HG03558 (cell line): ENCODE data around the gene UQCC3.
"Not testable (repeated sequence)": the region's sequence is repeated elsewhere in the genome, so short reads cannot be mapped to it uniquely, and the experiment has no call there.

Source experiments
- ATAC-seq: cut with Tn5 transposase; IDR thresholded peaks from one replicate; pipeline ENCODE4 v1.9.1; 2021; ENCODE audit warnings: moderate number of reproducible peaks; ENCODE audit not compliant: unreplicated experiment; ENCODE audit errors: extremely low read depth

The UQCC3 gene

GRCh38 chr11:62671608-62672389 is at the start of gene UQCC3, which contains the start of gene LBHD1:
Gene UQCC3 (plus strand): TSS chr11:62671673. CDS start chr11:62671746, 73 bp downstream.
Gene LBHD1 (minus strand): TSS chr11:62672267. CDS start chr11:62670031, 2,236 bp downstream.
- no peak for ATAC-seq

GRCh38 chr11:62622476-62623089 is 48.9 kb upstream of the UQCC3 start:
- ATAC-seq, result no peak

GRCh38 chr11:62627713-62628112 is 43.8 kb upstream of the UQCC3 start:
- no peak for ATAC-seq

GRCh38 chr11:62632492-62632891 is 39.0 kb upstream of the UQCC3 start:
- no peak for ATAC-seq

- no peak for ATAC-seq
These were observed 27.3 kb upstream of the UQCC3 start for GRCh38 chr11:62644220-62644619.

GRCh38 chr11:62645671-62645945 is 25.9 kb upstream of the UQCC3 start:
- no peak for ATAC-seq

GRCh38 chr11:62645946-62646824 is 25.3 kb upstream of the UQCC3 start, which contains the start of gene GANAB:
Gene GANAB (minus strand): TSS chr11:62646613. CDS start chr11:62646599, 14 bp downstream.
- ATAC-seq, result peak; percentile 84

- ATAC-seq, result no peak
These were observed 24.5 kb upstream of the UQCC3 start for GRCh38 chr11:62646825-62647608.

- ATAC-seq, result no peak
These were observed 23.9 kb upstream of the UQCC3 start for GRCh38 chr11:62647609-62648005.

GRCh38 chr11:62648185-62648966 is 23.1 kb upstream of the UQCC3 start:
- no peak for ATAC-seq

GRCh38 chr11:62648967-62649364 is 22.5 kb upstream of the UQCC3 start:
- ATAC-seq, result no peak

GRCh38 chr11:62649486-62649885 is 22.0 kb upstream of the UQCC3 start:
- no peak for ATAC-seq

- not testable (repeated sequence) for ATAC-seq
These were observed 21.2 kb upstream of the UQCC3 start for GRCh38 chr11:62650283-62650682.

GRCh38 chr11:62652161-62653006 is 19.1 kb upstream of the UQCC3 start:
- no peak for ATAC-seq

- no peak for ATAC-seq
These were observed 17.2 kb upstream of the UQCC3 start for GRCh38 chr11:62654297-62654696.

- ATAC-seq, result no peak
These were observed 14.6 kb upstream of the UQCC3 start for GRCh38 chr11:62656796-62657429.

- ATAC-seq, result no peak
These were observed 6.9 kb upstream of the UQCC3 start for GRCh38 chr11:62664405-62665074.
